HFF-Myc (cell line): Measurements from ENCODE around the gene EMC9.
A peak's percentile ranks its signal among the peaks of the same experiment; 100 is the strongest.

Source experiments
- DNase-seq: peaks from one replicate; pipeline ENCODE4 v3.0.0-alpha.2; 2011; ENCODE audit warnings: low read depth; ENCODE audit errors: extremely low read depth
- H3K4me3 ChIP-seq: replicated peaks from 2 replicates; pipeline ENCODE4 v1.5.1; 2011; ENCODE audit warnings: low read depth, mild to moderate bottlenecking, control low read depth, low read length
- CTCF ChIP-seq: IDR thresholded peaks from 2 replicates; pipeline ENCODE4 v1.5.1; 2012; ENCODE audit warnings: mild to moderate bottlenecking, low read depth, low read length, control low read depth; ENCODE audit errors: missing control alignments

The EMC9 gene

GRCh38 chr14:24100197-24100981 is 41.0 kb downstream of the EMC9 start:
- H3K4me3 ChIP-seq: no peak overlapping the region
- DNase-seq: no peak
- no peak for TF ChIP-seq CTCF

GRCh38 chr14:24098927-24099813 is 42.2 kb downstream of the EMC9 start:
- DNase-seq: no peak
- TF ChIP-seq CTCF: no peak
- no peak overlapping the region for H3K4me3 ChIP-seq

- DNase-seq: no peak
- no peak for TF ChIP-seq CTCF
- no peak overlapping the region for H3K4me3 ChIP-seq
Observed at GRCh38 chr14:24098229-24098926, 43.0 kb downstream of the EMC9 start.

- no peak overlapping the region for H3K4me3 ChIP-seq
- DNase-seq: no peak
- TF ChIP-seq CTCF: no peak
Observed at GRCh38 chr14:24096545-24097181, 44.7 kb downstream of the EMC9 start.

- DNase-seq: peak; percentile 38
- peak overlapping the region; percentile 89 for H3K4me3 ChIP-seq
- no peak for TF ChIP-seq CTCF
Observed at GRCh38 chr14:24095271-24096068, 45.9 kb downstream of the EMC9 start.
